Activated T-cell treated with anti-CD3 and anti-CD28 coated beads for 24 hours (primary cell): ENCODE measurements around the gene PCDHGA6.
"Not testable (repeated sequence)": the region's sequence is repeated elsewhere in the genome, so short reads cannot be mapped to it uniquely, and the experiment has no call there.

Experiments used
- DNase-seq: peaks from one replicate; pipeline ENCODE4 v3.0.0-alpha.2; 2020; ENCODE audit warnings: low read depth

PCDHGA6 gene

GRCh38 chr5:141360685-141361084 lies 13.0 kb upstream of the PCDHGA6 start:
- DNase-seq = no peak

GRCh38 chr5:141362719-141363118 lies 11.0 kb upstream of the PCDHGA6 start:
- DNase-seq = no peak

DNA sequence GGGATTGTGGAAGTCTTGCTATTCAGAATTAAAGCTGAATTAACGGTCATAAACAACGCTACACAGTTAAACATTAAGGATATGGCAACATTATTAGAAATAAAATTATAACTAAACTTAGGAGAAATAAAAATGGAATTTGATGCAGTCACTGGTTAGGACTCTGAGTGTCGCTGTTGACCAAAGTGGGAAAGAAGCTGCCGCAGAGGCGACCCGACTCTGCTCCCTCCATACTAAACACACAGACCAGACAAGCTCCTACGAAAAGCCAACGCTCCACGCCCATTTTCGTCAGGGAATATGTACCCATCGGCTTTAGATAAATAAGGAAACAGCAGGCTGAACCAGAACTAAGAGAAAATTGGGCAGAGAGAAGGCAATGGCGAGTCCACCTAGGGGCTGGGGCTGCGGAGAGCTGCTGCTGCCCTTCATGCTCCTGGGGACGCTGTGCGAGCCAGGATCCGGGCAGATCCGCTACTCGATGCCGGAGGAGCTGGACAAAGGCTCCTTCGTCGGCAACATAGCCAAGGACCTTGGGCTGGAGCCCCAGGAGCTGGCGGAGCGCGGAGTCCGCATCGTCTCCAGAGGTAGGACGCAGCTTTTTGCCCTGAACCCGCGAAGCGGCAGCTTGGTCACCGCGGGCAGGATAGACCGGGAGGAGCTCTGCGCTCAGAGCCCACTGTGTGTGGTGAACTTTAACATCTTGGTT lies 9.6 kb upstream of the PCDHGA6 start, which contains the start of gene PCDHGA5:
PCDHGA5 (plus strand) TSS at position 211 of the 709 bp plus-strand sequence; CDS start at position 380, 169 bp downstream.
- no peak for DNase-seq

DNA sequence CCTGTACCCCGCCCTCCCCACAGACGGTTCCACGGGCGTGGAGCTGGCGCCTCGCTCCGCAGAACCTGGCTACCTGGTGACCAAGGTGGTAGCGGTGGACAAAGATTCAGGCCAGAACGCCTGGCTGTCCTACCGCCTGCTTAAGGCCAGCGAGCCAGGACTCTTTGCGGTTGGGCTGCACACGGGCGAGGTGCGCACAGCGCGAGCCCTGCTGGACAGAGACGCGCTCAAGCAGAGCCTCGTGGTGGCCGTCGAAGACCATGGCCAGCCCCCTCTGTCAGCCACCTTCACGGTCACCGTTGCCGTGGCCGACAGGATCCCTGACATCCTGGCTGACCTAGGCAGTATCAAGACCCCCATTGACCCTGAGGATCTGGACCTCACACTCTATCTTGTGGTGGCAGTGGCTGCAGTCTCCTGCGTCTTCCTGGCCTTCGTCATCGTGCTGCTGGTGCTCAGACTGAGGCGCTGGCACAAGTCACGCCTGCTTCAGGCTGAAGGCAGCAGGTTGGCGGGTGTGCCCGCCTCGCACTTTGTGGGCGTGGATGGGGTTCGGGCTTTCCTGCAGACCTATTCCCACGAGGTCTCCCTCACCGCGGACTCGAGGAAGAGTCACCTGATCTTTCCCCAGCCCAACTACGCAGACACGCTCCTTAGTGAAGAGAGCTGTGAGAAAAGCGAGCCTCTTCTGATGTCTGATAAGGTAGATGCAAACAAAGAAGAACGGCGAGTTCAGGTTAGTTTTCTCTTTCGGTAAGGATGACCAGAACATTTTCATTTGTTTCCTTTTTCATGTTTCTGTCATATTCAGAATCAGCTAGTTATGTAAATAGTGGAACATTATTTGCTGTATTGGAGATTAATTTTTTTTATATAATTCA lies 7.4 kb upstream of the PCDHGA6 start:
- DNase-seq = no peak

DNA sequence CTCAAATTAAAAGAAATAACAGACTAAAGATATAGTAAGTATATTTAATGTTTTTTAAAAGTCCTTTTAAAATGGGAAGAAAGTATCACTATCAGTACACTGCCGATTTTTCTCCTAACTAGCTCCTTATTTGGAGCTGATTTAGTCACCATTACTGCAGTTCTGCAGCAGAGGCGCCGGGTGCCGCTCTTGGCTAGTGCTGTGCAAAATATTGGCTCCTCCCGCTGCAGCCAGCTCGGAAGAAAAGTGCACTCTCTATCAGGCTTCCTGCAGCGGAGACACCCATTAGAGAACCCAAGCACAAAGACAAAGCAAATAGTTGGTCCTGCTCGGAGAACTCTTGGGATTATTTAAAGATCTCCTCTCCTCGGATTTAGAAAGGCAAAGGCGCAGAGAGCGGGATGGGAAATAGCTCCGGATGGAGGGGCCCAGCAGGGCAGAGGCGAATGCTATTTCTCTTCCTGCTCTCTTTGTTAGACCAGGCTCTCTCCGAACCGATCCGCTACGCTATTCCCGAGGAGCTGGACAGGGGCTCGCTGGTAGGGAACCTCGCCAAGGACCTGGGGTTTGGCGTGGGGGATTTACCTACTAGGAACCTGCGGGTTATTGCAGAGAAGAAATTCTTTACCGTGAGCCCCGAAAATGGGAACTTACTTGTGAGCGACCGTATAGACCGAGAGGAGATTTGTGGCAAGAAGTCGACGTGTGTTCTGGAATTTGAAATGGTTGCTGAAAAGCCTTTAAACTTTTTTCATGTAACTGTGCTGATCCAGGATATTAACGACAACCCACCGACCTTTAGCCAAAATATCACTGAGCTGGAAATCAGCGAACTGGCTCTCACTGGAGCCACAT lies 3.5 kb upstream of the PCDHGA6 start, which contains the start of gene PCDHGB3:
PCDHGB3 (plus strand) TSS at position 249 of the 855 bp plus-strand sequence; CDS start at position 402, 153 bp downstream.
- DNase-seq = no peak

DNA sequence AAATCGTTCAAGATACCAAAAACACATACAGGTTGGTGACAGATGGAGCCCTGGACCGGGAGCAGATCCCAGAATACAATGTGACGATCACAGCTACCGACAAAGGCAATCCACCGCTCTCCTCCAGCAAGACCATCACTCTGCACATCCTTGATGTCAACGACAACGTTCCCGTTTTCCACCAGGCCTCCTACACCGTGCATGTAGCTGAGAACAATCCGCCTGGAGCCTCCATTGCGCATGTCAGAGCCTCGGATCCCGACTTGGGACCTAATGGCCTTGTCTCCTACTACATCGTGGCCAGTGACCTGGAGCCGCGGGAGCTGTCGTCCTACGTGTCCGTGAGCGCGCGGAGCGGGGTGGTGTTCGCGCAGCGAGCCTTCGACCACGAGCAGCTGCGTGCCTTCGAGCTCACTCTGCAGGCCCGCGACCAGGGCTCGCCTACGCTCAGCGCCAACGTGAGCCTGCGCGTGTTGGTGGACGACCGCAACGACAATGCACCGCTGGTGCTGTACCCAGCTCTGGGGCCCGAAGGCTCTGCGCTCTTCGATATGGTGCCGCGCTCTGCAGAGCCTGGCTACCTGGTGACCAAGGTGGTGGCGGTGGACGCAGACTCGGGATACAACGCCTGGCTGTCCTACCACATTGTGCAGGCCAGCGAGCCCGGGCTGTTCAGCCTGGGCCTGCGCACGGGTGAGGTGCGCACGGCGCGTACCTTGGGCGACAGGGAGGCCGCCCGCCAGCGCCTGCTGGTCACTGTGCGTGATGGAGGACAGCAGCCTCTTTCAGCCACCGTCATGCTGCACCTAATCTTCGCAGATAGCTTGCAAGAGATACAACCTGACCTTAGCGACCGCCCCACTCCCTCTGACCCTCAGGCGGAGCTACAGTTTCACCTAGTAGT lies 1.9 kb upstream of the PCDHGA6 start:
- DNase-seq = no peak

GRCh38 chr5:141374627-141375026 lies 936 bp downstream of the PCDHGA6 start:
- no peak for DNase-seq

GRCh38 chr5:141375444-141376155 lies 1.9 kb downstream of the PCDHGA6 start:
- not testable (repeated sequence) for DNase-seq

- DNase-seq = no peak
These were observed 9.0 kb downstream of the PCDHGA6 start, which contains the start of gene PCDHGA7 for GRCh38 chr5:141382469-141383294. TSS of gene PCDHGA7 (plus strand) at chr5:141382742. CDS start at chr5:141382900, 158 bp downstream.

GRCh38 chr5:141383345-141383744 lies 9.7 kb downstream of the PCDHGA6 start:
- DNase-seq = no peak

GRCh38 chr5:141384471-141385267 lies 11.0 kb downstream of the PCDHGA6 start:
- DNase-seq = no peak

DNA sequence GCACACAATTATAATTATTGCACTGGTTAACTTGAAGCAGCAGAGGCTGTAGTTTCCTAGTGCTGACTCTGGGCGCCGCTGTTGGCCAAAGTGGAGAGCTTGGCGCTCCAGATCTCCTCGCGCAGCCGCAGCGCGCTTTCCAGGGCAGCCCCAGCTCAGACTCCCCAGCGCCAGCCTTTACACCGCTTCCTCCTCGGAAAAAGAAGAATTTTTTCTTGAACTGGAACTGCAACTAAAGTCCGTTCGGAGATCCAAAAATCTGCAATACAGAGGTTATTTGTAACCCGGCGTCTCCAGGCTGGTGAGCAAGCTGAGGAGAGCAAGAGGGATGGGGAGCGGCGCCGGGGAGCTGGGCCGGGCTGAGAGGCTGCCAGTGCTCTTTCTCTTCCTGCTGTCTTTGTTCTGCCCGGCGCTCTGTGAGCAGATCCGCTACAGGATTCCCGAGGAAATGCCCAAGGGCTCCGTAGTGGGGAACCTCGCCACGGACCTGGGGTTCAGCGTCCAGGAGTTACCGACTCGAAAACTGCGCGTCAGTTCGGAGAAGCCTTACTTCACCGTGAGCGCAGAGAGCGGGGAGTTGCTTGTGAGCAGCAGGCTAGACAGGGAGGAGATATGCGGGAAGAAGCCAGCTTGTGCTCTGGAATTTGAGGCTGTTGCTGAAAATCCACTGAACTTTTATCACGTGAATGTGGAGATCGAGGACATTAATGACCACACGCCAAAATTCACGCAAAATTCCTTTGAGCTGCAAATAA lies 14.0 kb downstream of the PCDHGA6 start, which contains the start of gene PCDHGB4:
PCDHGB4 (plus strand) TSS at position 142 of the 755 bp plus-strand sequence; CDS start at position 329, 187 bp downstream.
- DNase-seq = not testable (repeated sequence)

DNA sequence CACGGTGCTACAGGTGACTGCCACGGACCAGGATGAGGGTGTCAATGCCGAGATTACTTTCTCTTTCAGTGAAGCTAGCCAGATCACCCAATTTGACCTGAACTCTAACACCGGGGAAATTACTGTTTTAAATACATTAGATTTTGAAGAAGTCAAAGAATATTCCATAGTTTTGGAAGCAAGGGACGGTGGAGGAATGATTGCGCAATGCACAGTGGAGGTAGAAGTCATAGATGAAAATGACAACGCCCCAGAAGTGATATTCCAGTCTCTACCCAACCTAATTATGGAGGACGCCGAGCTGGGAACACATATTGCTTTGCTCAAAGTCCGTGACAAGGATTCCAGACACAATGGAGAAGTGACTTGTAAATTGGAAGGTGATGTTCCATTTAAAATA lies 15.0 kb downstream of the PCDHGA6 start:
- DNase-seq = no peak

DNA sequence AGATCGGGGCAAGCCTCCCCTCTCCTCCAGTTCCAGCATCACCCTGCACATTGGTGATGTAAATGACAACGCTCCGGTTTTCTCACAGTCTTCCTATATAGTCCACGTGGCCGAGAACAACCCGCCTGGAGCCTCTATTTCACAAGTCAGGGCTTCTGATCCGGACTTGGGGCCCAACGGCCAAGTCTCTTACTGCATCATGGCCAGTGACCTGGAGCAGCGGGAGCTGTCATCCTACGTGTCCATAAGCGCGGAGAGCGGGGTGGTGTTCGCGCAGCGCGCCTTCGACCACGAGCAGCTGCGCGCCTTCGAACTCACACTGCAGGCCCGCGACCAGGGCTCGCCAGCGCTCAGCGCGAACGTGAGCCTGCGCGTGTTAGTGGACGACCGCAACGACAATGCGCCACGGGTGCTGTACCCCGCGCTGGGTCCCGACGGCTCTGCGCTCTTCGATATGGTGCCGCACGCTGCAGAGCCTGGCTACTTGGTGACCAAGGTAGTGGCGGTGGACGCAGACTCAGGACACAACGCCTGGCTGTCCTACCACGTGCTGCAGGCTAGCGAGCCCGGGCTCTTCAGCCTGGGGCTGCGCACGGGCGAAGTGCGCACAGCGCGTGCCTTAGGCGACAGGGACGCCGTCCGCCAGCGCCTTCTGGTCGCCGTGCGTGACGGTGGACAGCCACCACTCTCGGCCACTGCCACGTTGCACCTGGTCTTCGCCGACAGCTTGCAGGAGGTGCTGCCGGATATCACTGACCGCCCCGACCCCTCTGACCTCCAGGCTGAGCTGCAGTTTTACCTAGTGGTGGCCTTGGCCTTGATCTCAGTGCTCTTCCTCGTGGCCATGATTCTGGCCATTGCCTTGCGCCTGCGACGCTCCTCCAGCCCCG lies 15.7 kb downstream of the PCDHGA6 start:
- DNase-seq = no peak

- DNase-seq = no peak
These were observed 18.9 kb downstream of the PCDHGA6 start, which contains the start of gene PCDHGA8 for GRCh38 chr5:141392429-141393198. TSS of gene PCDHGA8 (plus strand) at chr5:141392633. CDS start at chr5:141392814, 181 bp downstream.

DNA sequence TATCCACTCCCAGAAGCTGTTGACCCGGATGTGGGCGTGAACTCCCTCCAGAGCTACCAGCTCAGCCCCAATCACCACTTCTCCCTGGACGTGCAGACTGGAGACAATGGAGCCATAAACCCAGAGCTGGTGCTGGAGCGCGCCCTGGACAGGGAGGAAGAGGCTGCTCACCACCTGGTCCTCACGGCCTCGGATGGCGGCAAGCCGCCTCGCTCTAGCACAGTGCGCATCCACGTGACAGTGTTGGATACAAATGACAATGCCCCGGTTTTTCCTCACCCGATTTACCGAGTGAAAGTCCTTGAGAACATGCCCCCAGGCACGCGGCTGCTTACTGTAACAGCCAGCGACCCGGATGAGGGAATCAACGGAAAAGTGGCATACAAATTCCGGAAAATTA lies 19.6 kb downstream of the PCDHGA6 start:
- DNase-seq = no peak
